NCI-H146 treated with DMSO at 0.1 percent for 48 hours (cell line): ENCODE measurements around the gene LPO.

ENCODE experiments used
- DNase-seq: peaks from one replicate; lab custom pipeline; 2025; ENCODE audit not compliant: unreplicated experiment; lab: John Stamatoyannopoulos, UW

LPO gene

GRCh38 chr17:58277107-58277801 is 38.9 kb downstream of the LPO start:
- no peak for DNase-seq

DNA sequence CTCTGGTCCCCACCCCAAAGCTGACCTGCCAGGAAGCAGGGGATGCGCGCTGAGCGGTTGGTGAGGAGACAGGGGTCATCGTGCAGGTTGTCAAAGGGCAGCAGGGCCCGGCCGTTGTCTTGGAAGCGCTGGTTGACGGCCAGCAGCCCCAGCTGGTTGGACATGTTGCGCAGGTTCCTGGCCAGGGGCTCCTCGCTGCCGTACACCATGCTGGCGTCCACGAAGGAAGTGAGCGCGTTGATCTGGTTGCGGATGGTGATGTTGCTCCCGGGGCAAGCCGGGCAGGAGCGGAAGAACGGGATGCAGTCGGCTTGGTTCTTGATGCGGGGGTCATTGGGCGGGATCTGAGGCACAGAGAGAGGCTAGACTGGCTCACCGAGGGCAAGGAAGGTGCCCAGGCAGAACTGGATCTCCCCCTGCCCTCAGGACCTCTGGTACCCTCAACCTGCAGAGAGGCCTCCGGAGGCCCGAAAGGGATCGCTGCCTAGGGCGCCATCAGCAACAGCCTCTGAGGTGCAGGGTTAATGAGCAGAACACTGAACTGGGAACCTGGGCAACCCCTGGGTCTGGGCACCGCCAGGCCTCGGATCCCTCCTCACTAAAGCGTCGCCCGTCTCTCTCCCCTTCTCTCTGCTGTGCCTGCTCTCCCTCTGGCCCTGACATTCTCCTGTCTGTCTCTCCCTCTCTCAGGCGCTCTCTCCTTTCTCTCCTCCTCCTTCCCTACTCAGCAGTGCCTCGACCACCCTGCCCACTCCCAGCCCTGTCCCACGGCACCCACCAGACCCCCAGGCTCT is 39.6 kb downstream of the LPO start:
- DNase-seq: no peak

GRCh38 chr17:58278661-58279015 is 40.3 kb downstream of the LPO start:
- DNase-seq: no peak

GRCh38 chr17:58279016-58279711 is 40.8 kb downstream of the LPO start:
- DNase-seq: peak; percentile 28

- DNase-seq: no peak
Measured at GRCh38 chr17:58279736-58280479, 41.5 kb downstream of the LPO start.

DNA sequence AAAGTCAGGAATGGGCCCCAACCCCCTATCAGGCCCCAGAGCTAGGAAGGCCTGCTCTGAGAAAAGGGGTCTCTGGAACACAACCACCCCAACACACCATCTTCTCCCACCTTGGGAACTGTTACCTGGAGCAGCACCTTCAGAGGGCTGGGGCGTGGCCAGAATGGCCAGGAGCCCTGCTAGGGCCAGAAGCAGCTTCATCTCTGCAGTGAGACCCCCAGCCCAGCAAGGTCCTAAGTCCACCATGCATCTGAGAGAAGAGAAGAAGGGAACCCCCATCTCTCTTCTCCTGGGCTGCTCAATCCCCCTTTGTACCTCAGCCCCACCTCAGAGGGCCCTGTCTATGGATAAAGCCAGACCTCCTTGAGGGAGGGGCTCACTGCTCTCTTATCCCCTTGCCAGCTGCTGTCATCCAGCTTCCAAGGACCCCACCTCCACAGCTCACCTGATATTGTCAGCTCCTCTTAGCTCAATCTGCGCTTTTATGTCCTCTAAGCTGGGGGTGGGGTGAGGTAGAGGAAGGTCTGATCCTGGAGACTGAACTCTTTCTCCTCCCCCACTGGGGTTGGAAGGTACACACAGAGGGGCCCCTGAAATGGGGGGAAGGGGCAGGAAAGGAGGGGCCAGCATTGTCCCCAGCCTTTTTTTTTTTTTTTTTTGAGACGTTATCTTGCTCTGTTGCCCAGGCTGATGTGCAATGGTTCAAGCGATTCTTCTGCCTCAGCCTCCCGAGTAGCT is 42.3 kb downstream of the LPO start, which contains the start of gene MPO:
MPO (minus strand) TSS at position 456 of the 738 bp plus-strand sequence; CDS start at position 279, 177 bp downstream.
- DNase-seq: no peak

DNA sequence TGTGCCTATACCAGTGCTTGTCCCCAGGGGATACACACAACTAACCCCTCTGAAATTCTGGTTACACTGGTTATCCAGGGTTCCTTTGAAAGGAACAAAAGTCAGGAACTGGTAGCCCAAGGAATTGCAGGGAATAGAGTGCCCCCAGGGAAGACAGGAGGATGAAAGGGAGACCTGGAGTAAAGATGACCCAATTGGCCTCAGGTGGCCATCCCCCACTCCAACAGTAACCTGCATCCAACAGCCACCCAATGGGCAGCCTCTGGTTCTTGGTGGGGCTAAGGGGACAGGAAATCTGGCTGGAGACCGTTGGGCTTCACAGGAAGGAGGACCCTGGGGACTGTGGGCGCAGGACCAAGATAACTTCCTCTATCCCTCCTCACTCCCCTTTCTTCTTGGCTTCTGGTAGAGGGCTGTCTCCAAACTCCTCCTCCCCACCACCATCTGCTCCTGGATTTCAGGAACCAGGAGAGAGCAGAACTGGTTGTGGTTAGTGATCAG is 43.2 kb downstream of the LPO start:
- DNase-seq: no peak

GRCh38 chr17:58282442-58282841 is 44.1 kb downstream of the LPO start:
- DNase-seq: no peak

DNA sequence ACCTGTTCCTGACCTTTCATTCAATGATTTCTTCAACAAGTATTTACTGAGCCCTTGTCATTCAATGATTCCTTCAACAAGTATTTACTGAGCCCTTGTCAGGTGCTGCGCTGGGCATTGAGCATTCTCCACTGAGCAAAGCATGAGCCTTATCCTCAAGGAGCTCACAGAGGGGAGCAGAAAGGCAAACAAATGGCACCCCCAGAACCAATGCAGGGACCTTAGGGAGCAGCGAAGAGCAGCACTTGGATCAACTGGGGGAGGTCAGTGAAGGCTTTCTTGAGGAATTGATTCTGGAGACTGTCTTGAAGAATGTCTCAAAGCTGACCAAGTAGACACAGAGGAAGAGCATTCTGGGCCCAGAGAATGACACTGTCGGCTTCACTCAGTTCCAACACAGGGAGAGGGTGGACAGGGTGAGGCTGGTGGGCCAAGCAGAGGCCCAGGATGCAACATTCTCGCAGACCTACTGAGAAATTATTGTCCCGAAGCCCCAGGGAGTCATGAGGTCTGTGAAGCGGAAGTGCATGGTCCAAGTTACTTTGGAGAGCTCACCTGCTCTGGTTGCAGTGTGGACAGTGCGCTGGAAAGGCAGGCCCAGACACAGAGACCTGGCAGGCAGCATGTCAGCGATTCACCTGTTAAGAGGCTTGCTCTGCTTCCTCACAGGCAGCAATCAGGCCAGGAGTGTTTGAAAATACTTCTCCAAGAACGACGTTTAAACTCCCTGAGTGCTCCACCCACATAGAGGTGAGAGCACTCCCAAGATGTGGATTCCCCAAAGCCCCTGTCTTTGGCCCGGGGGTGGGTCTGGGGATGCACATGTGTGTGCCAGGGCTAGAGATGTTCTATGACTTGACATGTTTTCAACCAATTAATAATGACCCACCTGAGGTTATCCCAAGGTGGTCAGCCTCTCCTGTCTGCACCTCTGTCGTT is 45.6 kb downstream of the LPO start:
- no peak for DNase-seq

DNA sequence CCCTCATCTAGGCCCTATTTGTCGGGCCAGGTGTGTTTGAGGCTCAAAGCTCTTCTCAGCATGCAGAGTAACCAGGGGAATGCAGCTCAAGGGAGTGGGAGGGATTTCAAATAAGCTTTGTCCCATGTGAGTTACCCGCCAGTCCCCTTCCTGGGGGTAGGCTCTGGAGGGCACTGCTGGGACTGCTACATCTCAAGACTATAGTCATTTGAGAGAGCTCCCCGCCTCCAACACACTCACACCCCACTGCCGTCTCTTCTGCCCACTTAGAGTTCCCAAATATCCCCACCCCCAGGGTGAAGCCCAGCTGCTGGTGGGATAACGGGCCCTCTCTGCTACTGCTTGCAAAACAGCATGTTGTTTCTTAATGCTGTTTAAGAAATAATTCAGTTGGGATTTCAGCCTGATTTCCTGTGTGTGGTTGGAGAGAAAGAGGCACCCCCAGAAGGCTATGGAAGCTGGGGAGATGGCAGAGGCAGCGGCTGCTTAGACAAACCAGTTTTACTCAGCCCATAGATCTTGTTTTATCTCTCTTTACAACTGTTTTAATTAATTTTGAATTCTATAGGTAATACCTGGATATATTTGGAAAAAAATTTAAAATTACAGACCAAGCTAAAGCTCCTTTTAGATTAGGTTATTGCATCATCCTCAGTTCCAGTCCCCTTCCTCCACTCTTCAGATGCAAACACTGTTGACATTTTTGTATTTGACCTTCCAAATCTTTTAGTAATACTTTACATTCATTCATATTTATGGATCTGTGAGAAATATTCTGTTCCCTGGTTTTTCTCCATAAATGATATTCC is 46.4 kb downstream of the LPO start:
- no peak for DNase-seq

DNA sequence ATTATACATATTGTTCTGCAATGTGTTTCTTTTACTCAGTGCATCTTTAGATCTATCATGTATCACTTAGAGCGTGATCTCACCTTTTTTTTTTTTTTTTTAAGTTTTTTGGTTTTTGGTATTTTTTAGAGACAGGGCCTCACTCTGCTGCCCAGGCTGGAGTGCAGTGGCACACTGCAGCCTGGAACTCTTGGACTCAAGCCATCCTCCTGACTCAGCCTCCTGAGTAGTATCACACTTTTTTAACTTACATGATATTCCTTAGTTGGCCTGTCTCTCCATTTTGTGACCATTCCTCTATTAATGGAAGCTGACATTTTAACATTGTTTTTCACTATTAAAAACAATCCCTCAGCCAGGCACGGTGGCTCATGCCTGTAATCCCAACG is 47.0 kb downstream of the LPO start:
- no peak for DNase-seq

GRCh38 chr17:58289869-58290268 is 51.5 kb downstream of the LPO start:
- DNase-seq: no peak

- DNase-seq: no peak
Measured at GRCh38 chr17:58291246-58291645, 52.9 kb downstream of the LPO start.

DNA sequence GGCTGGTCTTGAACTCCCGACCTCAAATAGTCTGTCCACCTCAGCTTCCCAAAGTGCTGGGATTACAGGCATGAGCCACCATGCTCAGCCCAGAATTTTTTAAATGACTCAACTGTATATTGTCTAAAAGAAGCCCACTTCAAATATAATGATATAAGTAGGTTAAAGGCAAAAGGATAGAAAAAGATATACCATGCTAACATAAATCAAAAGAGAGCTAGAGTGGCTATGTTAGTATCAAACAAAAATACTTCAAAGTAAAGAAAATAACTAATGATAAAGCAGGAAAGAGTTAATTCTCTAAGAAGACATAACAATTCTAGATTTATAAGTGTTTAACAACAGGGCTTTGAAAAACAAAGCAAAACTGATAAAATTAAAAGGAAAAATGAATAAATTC is 55.6 kb downstream of the LPO start:
- DNase-seq: no peak

DNA sequence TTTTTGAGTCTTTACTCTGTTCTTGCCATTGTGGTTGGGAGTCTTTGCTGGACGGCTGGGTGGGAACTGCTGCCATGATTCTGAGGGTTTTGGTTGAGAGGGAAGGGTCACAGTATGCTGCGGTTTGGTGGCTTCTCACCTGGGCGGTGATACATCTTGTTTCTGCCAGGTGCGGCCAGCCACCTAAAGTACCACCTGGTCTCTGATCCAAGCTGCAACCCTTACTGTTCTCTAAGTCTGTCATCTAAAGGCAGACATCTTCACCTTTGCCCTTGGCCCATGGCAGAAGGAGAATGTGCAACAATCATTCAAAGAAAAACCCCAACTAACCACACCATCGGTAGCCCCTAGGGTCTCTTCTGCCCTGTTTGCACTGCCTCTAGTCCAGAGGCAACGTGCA is 62.0 kb downstream of the LPO start:
- no peak for DNase-seq

DNA sequence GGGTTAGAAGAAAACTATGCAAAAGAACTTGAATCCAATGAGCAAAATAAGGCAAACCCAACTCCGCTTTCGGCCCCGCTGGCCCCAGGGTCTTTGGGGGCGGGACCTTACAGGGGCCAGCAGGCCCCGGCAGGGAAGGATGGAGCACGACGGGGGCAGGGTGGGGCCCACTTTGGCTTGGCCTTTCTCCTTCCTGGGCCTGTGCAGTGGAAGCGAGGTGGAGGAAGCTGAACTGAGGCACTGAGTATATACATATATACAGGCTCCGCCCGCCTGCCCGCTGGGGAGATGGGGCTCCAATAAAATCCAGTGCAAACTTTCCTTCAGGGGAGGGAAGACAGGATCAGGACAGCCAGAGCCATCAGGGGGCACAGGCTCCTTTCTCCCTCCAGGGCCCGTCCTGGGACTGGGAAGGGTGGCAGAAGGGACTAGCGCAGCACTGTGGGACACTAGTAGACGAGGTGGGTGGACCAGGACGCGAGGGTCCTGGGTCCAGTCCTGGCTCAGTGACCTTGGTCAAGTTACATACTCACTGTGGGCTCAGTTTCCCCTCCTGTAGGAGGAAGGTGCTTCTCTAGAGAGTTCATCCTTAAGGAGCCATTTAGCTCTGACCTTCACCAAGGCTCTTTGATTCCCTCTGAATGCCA is 63.2 kb downstream of the LPO start:
- DNase-seq: no peak

GRCh38 chr17:58302171-58302918 is 64.0 kb downstream of the LPO start:
- DNase-seq: no peak
